ENCODE measurements around the gene IL24. TPM values are rescaled to one million over a fixed set of nuclear protein-coding genes. Genes with fewer than 3 reads are reported as not detected.
A peak's percentile ranks its signal among the peaks of the same experiment; 100 is the strongest.
"Not testable (repeated sequence)": the region's sequence is repeated elsewhere in the genome, so short reads cannot be mapped to it uniquely, and the experiment has no call there.

IL24 gene
- total RNA-seq, 1 donor from 2014 or later = not detected

- Mint-ChIP-seq H3K9me3 (no peaks in the 10 kb centered on the region), H3K4me3 (no peak overlapping the region), H3K36me3 (ENCODE audit: low read depth) (no peaks in the 10 kb centered on the region), H3K4me1 (no peaks in the 10 kb centered on the region), H3K27me3 (ENCODE audit: low read depth) (peaks cover 51% of the 10 kb centered on the region), H3K27ac (ENCODE audit: unreplicated experiment) (no peak overlapping the region)
- DNase-seq (ENCODE audit: low read depth, low spot score) = no peak
- TF ChIP-seq, protein P1, sequence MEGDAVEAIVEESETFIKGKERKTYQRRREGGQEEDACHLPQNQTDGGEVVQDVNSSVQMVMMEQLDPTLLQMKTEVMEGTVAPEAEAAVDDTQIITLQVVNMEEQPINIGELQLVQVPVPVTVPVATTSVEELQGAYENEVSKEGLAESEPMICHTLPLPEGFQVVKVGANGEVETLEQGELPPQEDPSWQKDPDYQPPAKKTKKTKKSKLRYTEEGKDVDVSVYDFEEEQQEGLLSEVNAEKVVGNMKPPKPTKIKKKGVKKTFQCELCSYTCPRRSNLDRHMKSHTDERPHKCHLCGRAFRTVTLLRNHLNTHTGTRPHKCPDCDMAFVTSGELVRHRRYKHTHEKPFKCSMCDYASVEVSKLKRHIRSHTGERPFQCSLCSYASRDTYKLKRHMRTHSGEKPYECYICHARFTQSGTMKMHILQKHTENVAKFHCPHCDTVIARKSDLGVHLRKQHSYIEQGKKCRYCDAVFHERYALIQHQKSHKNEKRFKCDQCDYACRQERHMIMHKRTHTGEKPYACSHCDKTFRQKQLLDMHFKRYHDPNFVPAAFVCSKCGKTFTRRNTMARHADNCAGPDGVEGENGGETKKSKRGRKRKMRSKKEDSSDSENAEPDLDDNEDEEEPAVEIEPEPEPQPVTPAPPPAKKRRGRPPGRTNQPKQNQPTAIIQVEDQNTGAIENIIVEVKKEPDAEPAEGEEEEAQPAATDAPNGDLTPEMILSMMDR (conservative IDR thresholded peaks at IDR 0.05) = no peak
These were observed 18.9 kb downstream of the IL24 start for GRCh38 chr1:206916000-206916709.

DNA sequence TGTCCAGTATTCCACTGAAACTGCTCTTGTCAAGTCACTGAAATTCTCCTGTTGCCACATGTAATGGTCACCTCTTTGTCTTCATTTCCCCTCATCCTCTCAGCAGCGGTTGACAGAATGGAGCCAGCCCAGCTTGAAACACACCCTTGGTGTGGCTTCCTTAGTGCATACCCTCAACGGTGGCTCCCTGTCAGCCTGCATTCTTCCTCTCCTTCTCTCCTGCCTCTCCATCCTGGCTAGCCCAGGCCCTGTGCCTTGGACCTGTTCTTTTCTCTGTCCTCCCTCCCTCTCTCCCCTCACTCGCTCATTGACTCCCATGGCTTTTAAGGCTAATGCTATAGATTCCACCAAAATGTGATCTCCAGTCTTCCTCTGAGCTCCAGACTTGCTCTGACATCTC lies 20.8 kb downstream of the IL24 start:
- no peak for DNase-seq (ENCODE audit: low read depth, low spot score)
- no peaks in the 10 kb centered on the region for H3K36me3 Mint-ChIP-seq (ENCODE audit: low read depth)
- no peak overlapping the region for H3K4me3 Mint-ChIP-seq
- TF ChIP-seq, protein P1 (conservative IDR thresholded peaks at IDR 0.05) = no peak
- no peaks in the 10 kb centered on the region for H3K9me3 Mint-ChIP-seq
- peaks cover 33% of the 10 kb centered on the region for H3K27me3 Mint-ChIP-seq (ENCODE audit: low read depth)
- H3K27ac Mint-ChIP-seq (ENCODE audit: unreplicated experiment) = no peak overlapping the region
- H3K4me1 Mint-ChIP-seq = no peaks in the 10 kb centered on the region

DNA sequence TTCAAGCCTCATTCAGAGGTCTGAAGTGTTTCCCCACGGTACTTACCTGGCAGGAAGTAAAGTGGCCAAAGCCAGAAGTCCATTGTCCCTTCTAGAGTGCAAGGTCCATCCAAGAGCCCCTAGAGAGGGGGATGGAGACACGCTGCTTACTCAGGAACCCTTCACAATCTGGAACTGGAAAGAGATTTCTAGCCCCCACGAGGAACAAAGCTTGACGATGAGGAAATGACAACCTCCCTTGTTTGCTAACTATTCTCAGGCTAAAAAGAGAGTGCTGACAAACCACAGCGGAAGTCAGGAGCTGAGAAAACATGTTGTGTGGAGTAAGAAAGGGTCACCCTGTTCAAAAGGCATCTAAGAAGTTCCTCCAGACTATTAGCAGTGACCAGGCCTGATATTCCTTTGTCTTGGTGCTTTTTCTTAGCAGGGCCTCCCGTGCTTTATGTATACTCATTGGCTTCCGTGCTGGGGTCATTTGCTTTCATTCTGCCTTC lies 24.6 kb downstream of the IL24 start, which contains the start of gene FCMR:
FCMR (minus strand) TSS at position 170 of the 494 bp plus-strand sequence; CDS start at position 83, 87 bp downstream.
- Mint-ChIP-seq H3K27me3 (ENCODE audit: low read depth) (peaks cover 2% of the 10 kb centered on the region), H3K4me1 (no peaks in the 10 kb centered on the region), H3K36me3 (ENCODE audit: low read depth) (no peaks in the 10 kb centered on the region), H3K4me3 (no peak within 1 kb of the TSS), H3K9me3 (no peaks in the 10 kb centered on the region), H3K27ac (ENCODE audit: unreplicated experiment) (peak within 1 kb of the TSS; percentile 3)
- TF ChIP-seq, protein P1 (conservative IDR thresholded peaks at IDR 0.05) = no peak
- DNase-seq (ENCODE audit: low read depth, low spot score) = no peak

GRCh38 chr1:206922524-206922923 lies 25.3 kb downstream of the IL24 start:
- Mint-ChIP-seq H3K9me3 (no peaks in the 10 kb centered on the region), H3K36me3 (ENCODE audit: low read depth) (no peaks in the 10 kb centered on the region), H3K4me3 (no peak overlapping the region), H3K27me3 (ENCODE audit: low read depth) (peaks cover 2% of the 10 kb centered on the region), H3K4me1 (no peaks in the 10 kb centered on the region), H3K27ac (ENCODE audit: unreplicated experiment) (no peak overlapping the region)
- TF ChIP-seq, protein P1 (conservative IDR thresholded peaks at IDR 0.05) = no peak
- no peak for DNase-seq (ENCODE audit: low read depth, low spot score)

DNA sequence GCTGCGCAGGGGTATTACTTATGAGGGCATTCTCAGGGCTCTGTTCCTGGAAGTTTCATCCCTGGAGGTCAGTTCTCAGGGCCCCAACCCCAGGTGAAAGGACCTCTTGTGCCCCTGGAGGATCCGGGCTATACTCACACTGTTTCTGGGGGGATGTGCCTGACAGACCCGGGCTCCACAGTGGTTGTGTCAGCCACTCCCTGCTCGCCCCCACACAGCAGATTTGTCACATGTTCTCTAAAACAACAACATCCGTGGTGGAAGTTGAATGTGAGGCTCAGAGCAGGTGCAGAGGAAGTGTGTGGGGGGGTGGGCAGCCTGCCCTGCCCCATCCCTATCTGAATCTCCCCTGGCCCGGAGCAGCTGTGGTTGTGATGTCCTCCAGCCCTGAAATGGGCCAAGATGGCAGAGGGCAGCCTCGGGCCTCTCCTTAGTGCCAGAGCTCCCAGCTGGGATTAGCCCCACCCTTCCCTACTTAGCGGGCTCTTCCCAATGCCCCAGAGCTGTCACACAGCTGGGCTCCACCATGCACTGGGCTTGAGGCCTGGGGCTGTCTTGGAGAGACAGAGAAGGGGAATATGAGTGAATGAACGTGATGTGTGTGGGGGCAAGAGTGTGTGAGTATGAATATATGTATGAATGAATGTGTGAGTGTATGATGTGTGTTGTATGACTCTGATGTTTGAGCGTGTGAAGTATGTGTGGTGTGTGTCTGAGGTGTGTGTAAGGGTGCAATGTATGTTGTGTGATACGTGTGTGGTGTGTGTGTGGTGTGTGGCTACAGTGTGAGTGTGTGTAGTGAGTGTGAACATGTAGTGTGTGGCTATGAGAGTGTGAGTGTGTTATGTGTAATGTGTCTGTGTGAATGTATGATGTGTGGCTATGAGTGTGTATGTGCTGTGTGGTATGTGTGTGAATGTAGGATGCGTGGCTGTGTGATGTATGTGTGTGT lies 26.0 kb downstream of the IL24 start:
- no peaks in the 10 kb centered on the region for H3K9me3 Mint-ChIP-seq
- TF ChIP-seq, protein P1 (conservative IDR thresholded peaks at IDR 0.05) = no peak
- H3K4me1 Mint-ChIP-seq = no peaks in the 10 kb centered on the region
- H3K4me3 Mint-ChIP-seq = no peak overlapping the region
- no peak for DNase-seq (ENCODE audit: low read depth, low spot score)
- no peaks in the 10 kb centered on the region for H3K36me3 Mint-ChIP-seq (ENCODE audit: low read depth)
- H3K27ac Mint-ChIP-seq (ENCODE audit: unreplicated experiment) = no peak overlapping the region
- no peaks in the 10 kb centered on the region for H3K27me3 Mint-ChIP-seq (ENCODE audit: low read depth)

DNA sequence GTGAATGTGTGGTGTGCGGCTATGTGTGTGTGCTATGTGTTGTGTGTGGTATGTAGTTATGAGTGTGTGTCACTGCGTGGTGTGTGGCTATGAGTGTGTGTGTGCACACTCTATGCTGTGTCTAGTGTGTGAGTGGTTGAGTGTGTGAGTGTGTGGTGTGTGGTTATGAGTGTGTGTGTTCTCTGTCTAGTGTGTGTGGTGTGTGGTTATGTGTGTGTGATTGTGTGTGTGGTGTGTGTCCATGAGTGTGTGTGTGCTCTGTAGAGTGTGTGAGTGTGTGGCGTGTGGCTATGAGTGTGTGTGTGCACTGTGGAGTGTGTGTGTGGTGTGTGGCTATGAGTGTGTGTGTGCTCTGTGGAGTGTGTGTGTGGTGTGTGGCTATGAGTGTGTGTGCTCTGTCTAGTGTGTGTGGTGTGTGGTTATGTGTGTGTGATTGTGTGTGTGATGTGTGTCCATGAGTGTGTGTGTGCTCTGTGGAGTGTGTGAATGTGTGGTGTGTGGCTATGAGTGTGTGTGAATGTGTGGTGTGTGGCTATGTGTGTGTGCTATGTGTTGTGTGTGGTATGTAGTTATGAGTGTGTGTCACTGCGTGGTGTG lies 26.8 kb downstream of the IL24 start:
- not testable (repeated sequence) for DNase-seq (ENCODE audit: low read depth, low spot score); H3K4me1 Mint-ChIP-seq; H3K9me3 Mint-ChIP-seq; H3K27me3 Mint-ChIP-seq (ENCODE audit: low read depth); H3K4me3 Mint-ChIP-seq; H3K36me3 Mint-ChIP-seq (ENCODE audit: low read depth); H3K27ac Mint-ChIP-seq (ENCODE audit: unreplicated experiment)

Data from neural crest cell (in vitro differentiated cells).